RWPE1 (cell line): Measurements from ENCODE around the gene JAM2.

ENCODE experiments used
- CTCF ChIA-PET: fragments of 350-600 bp; sonication (Branson Sonifier 250); formaldehyde crosslinking; extraction: SDS; loops from one replicate; lab custom pipeline; 2021; lab: Yijun Ruan, JAX
- POLR2A ChIA-PET: fragments of 400-600 bp; formaldehyde crosslinking; extraction: SDS; loops from one replicate; lab custom pipeline; 2020; ENCODE audit warnings: antibody characterized with exemption; ENCODE audit not compliant: low non-redundant PET; lab: Yijun Ruan, JAX
- DNase-seq: peaks from one replicate; pipeline ENCODE4 v3.0.0; 2012; ENCODE audit warnings: low spot score
- H3K27ac ChIP-seq: fragments of 450-650 bp; 2 replicates; pipeline ENCODE4 v1.5.1; 2017
- TF ChIP-seq, protein P1 (sequence below): fragments of 450-650 bp; conservative IDR thresholded peaks from 2 replicates; pipeline ENCODE4 v1.5.1; 2017; ENCODE audit warnings: low read depth, mild to moderate bottlenecking

The JAM2 gene, protein sequence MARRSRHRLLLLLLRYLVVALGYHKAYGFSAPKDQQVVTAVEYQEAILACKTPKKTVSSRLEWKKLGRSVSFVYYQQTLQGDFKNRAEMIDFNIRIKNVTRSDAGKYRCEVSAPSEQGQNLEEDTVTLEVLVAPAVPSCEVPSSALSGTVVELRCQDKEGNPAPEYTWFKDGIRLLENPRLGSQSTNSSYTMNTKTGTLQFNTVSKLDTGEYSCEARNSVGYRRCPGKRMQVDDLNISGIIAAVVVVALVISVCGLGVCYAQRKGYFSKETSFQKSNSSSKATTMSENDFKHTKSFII

DNA sequence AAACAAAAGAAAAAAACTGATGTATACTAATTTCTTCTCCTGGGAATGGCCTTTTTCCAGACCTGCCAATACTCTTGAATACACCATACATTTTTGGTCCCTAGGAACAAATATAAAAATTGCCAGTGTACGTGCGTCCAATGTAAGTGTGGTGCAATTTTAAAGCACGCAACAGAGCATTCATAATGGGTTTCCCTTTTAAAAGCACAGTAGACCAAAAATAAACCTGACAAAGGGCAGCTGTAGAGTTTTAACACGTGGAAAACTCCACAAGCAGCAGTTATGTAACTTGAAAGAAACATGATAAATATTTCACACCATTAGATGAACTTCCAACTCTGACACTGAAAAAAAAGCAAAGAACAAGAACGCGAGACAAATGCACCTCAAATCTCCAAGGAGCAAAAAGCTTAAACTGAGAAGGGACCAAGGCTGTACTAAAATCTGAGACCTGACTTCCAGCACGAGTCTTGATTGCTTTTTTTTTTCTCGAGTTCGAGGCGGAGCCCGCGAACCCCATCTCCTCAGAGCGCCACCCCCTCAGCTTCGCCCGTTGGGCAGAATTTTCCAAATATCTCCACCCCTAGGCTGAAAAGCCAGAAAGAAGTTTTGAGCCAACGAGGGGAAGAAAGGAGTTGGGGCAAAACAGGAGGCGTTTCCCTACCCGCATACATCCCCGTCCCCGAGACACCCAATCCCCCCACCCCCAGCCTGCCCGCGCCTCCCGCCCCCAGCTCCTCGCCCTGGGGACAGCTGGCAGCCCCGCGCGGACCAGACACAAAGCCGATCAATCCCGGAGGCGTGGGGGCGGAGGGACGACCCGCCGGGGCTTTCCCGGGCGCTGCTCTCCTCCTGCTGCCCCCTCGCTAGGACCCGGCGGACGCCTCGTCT lies at the start of gene JAM2:
Gene JAM2 (plus strand): TSS at position 599 of the 891 bp plus-strand sequence. CDS start 564 bp downstream, outside the sequence.
- DNase-seq: no peak
- H3K27ac ChIP-seq: no peak within 1 kb of the TSS
- CTCF ChIA-PET: interaction anchor here (0.6 kb wide), 1 partner anchor 146 kb away, joined by 3 read pairs; no protein-coding TSS in a partner anchor
- TF ChIP-seq, protein P1, sequence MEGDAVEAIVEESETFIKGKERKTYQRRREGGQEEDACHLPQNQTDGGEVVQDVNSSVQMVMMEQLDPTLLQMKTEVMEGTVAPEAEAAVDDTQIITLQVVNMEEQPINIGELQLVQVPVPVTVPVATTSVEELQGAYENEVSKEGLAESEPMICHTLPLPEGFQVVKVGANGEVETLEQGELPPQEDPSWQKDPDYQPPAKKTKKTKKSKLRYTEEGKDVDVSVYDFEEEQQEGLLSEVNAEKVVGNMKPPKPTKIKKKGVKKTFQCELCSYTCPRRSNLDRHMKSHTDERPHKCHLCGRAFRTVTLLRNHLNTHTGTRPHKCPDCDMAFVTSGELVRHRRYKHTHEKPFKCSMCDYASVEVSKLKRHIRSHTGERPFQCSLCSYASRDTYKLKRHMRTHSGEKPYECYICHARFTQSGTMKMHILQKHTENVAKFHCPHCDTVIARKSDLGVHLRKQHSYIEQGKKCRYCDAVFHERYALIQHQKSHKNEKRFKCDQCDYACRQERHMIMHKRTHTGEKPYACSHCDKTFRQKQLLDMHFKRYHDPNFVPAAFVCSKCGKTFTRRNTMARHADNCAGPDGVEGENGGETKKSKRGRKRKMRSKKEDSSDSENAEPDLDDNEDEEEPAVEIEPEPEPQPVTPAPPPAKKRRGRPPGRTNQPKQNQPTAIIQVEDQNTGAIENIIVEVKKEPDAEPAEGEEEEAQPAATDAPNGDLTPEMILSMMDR: no peak
- POLR2A ChIA-PET: no interaction called here

DNA sequence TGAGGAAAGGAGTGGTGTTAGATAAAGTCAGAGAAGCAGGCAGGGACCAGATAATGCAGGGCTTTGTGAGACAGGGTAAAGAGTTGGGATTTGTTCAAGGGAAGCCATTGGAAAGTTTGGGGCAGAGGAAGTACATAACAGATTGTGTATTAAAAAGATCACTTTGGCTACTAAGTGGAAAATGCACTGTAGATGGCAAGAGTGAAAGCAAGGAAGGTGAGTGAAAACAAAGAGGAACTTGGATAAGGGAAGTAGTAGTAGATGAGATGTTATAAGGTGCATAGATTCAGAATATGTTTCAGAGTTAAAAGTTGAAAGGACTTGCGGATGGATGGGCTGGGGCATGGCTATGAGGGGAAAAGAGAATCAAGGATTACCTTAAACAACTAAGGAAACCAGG lies 49.2 kb upstream of the JAM2 start:
- ChIA-PET CTCF (no interaction called here), POLR2A (no interaction called here)
- TF ChIP-seq, protein P1: no peak
- DNase-seq: no peak
- H3K27ac ChIP-seq: no peak overlapping the region

DNA sequence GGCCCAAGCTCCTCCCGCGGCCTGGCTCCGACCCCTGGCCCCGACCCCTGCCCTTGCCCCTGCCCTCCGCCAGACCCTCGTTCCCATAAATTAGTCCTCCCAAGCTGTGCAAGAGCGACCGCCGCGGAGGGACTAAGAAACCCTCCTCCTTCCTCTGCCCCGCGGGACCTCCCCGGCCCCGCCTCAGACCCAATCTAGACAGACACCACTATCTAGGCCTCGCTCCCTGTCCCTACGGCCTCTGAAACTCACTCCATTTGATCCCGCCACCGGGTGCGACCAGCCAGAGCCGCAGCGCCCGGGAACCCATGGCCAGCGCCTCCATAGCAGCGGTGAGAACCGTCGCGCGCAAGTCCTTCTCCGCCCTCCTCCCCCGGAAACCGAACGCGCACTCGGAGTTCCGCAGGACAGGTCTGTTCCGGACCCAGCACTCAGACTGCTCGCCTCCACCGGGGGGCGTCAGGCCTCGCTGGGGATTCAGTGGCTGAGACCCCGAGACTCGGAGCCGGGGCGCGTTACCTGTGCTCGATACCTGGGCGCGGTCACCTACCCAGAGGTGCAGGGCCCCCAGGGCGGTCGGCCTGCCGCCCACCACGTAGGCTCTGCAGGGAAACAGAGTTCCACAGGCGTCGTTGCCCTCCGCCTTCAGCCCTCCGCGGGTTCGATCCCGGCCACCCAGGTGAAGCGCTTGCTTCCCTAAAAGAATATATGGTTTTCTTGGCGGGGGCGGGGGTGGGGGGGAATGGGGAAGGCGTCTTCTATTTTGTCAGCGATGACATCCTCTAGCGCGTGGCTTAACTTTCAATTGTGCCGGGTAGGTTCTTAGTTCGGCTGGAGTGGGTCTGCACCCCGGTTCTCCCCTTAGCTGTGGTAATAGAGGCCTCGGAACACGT lies 31.7 kb upstream of the JAM2 start, which contains the start of gene MRPL39:
Gene MRPL39 (minus strand): TSS at position 331 of the 893 bp plus-strand sequence. CDS start 6 bp downstream, at position 325.
- ChIA-PET POLR2A (no interaction called here), CTCF (interaction anchor here (0.5 to 0.8 kb wide), 8 partner anchors 20 to 1091 kb away, joined by 3 to 7 read pairs (median 3); no protein-coding TSS in a partner anchor)
- TF ChIP-seq, protein P1: peak; percentile 62
- peak; percentile 90 for DNase-seq
- peak within 1 kb of the TSS; percentile 84 for H3K27ac ChIP-seq

DNA sequence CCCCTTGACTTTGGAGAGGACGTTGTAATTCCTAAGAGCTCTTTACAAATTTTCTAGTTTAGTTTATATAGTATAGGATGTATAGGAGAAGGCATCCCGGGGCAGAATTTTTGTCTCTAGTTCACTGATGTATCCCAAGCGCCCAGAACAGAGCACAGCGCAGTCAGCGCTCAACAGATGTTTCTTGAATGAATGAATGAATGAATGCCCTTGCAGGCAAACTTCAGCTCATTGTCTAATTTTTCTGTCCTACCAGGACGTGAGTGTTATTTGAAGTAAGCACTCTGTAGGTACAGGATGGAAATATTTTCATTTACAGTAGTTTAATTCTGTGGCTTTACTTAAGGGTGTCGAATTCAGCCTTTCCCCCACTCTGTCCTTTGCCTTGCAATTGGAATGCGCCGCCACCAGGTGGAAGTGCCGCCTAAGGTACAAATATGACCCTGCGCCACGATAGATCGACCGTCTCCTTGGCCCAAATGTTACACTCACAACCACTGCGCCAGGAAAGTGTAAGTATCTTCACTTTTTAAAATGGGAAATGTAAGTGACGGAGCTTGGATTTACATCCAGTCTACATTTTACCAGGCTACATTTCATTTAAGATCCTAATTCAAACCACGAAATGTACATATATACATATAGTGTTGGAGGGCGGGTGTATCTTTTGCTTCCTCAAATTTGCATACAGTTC lies 30.9 kb upstream of the JAM2 start:
- H3K27ac ChIP-seq: peak overlapping the region; percentile 84
- ChIA-PET POLR2A (no interaction called here), CTCF (interaction anchor here (0.5 to 1.2 kb wide), 16 partner anchors 17 to 1090 kb away, joined by 3 to 7 read pairs (median 3); no protein-coding TSS in a partner anchor)
- TF ChIP-seq, protein P1: peak; percentile 91
- DNase-seq: peak; percentile 80

DNA sequence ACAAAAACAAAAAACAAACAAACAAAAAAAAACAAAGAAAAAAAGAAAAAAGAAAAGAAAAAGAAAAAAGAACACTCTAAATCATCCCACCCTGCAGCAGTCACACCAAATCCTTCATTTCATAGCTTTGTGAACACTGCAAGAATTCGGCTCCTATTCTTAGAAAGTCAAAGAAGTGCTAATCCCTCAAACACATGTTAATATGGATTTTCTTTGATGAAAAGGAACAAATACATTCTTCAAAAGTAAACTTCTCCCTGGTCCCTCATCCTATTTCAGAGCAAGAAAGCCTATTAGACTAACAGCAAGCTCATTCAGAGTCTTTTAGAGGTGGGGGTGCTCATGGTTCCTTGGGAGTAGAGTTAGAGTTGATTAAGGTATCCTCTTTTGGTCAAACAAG lies 24.6 kb upstream of the JAM2 start:
- CTCF ChIA-PET: no interaction called here

More for the DNA sequence above, 24.6 kb upstream of the JAM2 start:
- no peak for DNase-seq
- TF ChIP-seq, protein P1: no peak
- H3K27ac ChIP-seq: no peak overlapping the region
- POLR2A ChIA-PET: no interaction called here
